ENCODE results near the gene MBP. TPM values are rescaled to one million over a fixed set of nuclear protein-coding genes. Genes with fewer than 3 reads are reported as not detected.

Gene MBP
- total and polyA plus RNA-seq, 10 of the 15 experiments (the other 5 are each of a cell fraction or from before 2014, with no cell fraction given), result 12.2 to 67.8 (median 42.1) TPM

DNA sequence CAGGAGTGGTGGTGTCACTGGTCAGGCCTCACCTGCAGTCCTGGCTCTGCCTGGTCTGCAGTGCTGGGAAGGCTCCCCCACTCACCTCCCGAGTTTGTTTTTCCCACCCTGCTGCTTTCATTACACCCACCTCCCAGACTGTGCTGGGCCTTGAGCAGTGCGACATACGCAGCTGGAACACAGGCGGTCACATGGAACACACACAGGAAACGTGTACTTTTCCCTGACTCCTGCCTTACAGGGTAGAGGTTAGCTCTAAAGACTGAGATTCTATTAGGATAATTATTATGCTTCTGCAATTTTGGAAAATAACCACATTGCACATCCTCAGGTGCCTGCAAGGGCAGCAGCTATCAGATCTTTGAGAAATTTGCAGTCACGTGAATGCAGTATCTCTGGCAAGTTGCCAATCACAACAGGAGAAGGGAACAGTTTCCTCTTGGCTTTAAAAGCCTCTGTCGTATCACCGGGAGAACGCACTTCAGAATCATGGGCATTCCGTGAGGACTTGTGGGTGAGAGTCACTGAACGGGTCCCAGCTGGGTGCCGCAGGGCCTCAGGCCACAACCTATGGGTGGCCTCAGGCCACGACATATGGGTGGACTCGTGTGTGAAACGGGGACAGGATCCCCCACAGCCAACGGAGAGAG is 173.8 kb downstream of the MBP start:
- no peaks in the 10 kb centered on the region for H3K9me3 ChIP-seq (replicated peaks; ENCODE audit: control insufficient read depth, insufficient read depth, low read length)
- no peak for ATAC-seq
- H4K20me1 ChIP-seq (ENCODE audit: control insufficient read depth, insufficient read depth), result no peaks in the 10 kb centered on the region
- H3K79me2 ChIP-seq (ENCODE audit: control insufficient read depth, insufficient read depth, low read length), result no peaks in the 10 kb centered on the region
- FAIRE-seq, result no peak
- WGBS (ENCODE audit: insufficient coverage, insufficient replicate concordance, low lambda C conversion rate, missing lambda C conversion rate), result 89% methylated on average over 16 of the region's 16 CpGs
- no TSS peak for BruUV-seq (replicated peaks)
- peaks cover 12 to 14% of the 10 kb centered on the region in 2 experiments; a peak in 3 of 4 replicates for H3K36me3 ChIP-seq (ENCODE audit: control insufficient read depth in 2 of 2, insufficient read depth in 2 of 2, low read length in 1 of 2)
- SMC1A ChIA-PET (ENCODE audit: uncharacterized antibody, unreplicated experiment), result interaction anchor here (1.0 to 9.8 kb wide), 3 partner anchors 17 to 41 kb away, joined by 3 to 140 read pairs (median 3); no protein-coding TSS in a partner anchor
- TF ChIP-seq POLR2A (IDR thresholded peaks at IDR 0.05; ENCODE audit: low read depth, low read length) (no peak), KLF5 (IDR thresholded peaks at IDR 0.05; ENCODE audit: partially characterized antibody) (no peak), BACH1 (IDR thresholded peaks at IDR 0.05; ENCODE audit: borderline replicate concordance) (no peak), RB1 (IDR thresholded peaks at IDR 0.05; ENCODE audit: borderline replicate concordance) (no peak), CBX5 (IDR thresholded peaks at IDR 0.05; ENCODE audit: low read depth) (no peak), JUNB (IDR thresholded peaks at IDR 0.05) (no peak), TAF1 (IDR thresholded peaks at IDR 0.05; ENCODE audit: borderline replicate concordance, low read depth, low read length) (no peak)
- TF ChIP-seq, protein P1, sequence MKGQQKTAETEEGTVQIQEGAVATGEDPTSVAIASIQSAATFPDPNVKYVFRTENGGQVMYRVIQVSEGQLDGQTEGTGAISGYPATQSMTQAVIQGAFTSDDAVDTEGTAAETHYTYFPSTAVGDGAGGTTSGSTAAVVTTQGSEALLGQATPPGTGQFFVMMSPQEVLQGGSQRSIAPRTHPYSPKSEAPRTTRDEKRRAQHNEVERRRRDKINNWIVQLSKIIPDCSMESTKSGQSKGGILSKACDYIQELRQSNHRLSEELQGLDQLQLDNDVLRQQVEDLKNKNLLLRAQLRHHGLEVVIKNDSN (IDR thresholded peaks at IDR 0.05; ENCODE audit: borderline replicate concordance, extremely low read length, insufficient read depth, low read depth, low read length), result no peak
- no peaks in the 10 kb centered on the region for H3K27me3 ChIP-seq (replicated peaks in 1 of 2; ENCODE audit: control insufficient read depth in 2 of 2, insufficient read depth in 2 of 2, low read length in 1 of 2)
- CTCF ChIA-PET, result interaction anchor here (0.9 to 15.3 kb wide), 2 partner anchors 21 to 41 kb away, joined by 3 to 208 read pairs; no protein-coding TSS in a partner anchor
- H3K27ac ChIP-seq (ENCODE audit: control insufficient read depth, insufficient read depth), result no peak overlapping the region
- peaks cover 8% of the 10 kb centered on the region for H3K4me1 ChIP-seq (ENCODE audit: control insufficient read depth, insufficient read depth, low read length)
- POLR2A ChIA-PET, result no interaction called here
- no peak overlapping the region for H3K4me3 ChIP-seq
- H3K4me2 ChIP-seq (ENCODE audit: control insufficient read depth, insufficient read depth), result no peak overlapping the region
- DNase-seq (ENCODE audit: low read depth, low spot score), result no peak
- intact Hi-C loops (cut with micrococcal nuclease; ENCODE audit: unreplicated experiment), result no loop called here
- no peak overlapping the region for H3K9ac ChIP-seq (ENCODE audit: control insufficient read depth, insufficient read depth, low read length)
- H2AFZ ChIP-seq (ENCODE audit: control insufficient read depth, low read depth, low read length), result no peak overlapping the region
- in situ Hi-C loops (cut with MboI), result no loop called here
- RAD21 ChIA-PET (ENCODE audit: unreplicated experiment), result no interaction called here

Data from GM12878 (cell line).